Retinal pigment epithelial cell (primary cell): ENCODE measurements around the gene ZNF556.
A peak's percentile ranks its signal among the peaks of the same experiment; 100 is the strongest.
"Not testable (repeated sequence)": the region's sequence is repeated elsewhere in the genome, so short reads cannot be mapped to it uniquely, and the experiment has no call there.

Source experiments
- DNase-seq: peaks from one replicate; pipeline ENCODE4 v3.0.0-alpha.2; 2010; ENCODE audit warnings: low read depth
- H3K4me3 ChIP-seq: 2 replicates; pipeline ENCODE4 v1.5.1; 2011; ENCODE audit warnings: mild to moderate bottlenecking, low read length, control low read depth, moderate library complexity
- CTCF ChIP-seq: conservative IDR thresholded peaks from 2 replicates; pipeline ENCODE4 v1.5.1; 2011; ENCODE audit warnings: low read depth, low read length, control low read depth, inconsistent platforms

The ZNF556 gene

GRCh38 chr19:2872175-2872574 lies 5.0 kb downstream of the ZNF556 start:
- H3K4me3 ChIP-seq, DNase-seq: not testable (repeated sequence)
- peak; percentile 23 for TF ChIP-seq CTCF

DNA sequence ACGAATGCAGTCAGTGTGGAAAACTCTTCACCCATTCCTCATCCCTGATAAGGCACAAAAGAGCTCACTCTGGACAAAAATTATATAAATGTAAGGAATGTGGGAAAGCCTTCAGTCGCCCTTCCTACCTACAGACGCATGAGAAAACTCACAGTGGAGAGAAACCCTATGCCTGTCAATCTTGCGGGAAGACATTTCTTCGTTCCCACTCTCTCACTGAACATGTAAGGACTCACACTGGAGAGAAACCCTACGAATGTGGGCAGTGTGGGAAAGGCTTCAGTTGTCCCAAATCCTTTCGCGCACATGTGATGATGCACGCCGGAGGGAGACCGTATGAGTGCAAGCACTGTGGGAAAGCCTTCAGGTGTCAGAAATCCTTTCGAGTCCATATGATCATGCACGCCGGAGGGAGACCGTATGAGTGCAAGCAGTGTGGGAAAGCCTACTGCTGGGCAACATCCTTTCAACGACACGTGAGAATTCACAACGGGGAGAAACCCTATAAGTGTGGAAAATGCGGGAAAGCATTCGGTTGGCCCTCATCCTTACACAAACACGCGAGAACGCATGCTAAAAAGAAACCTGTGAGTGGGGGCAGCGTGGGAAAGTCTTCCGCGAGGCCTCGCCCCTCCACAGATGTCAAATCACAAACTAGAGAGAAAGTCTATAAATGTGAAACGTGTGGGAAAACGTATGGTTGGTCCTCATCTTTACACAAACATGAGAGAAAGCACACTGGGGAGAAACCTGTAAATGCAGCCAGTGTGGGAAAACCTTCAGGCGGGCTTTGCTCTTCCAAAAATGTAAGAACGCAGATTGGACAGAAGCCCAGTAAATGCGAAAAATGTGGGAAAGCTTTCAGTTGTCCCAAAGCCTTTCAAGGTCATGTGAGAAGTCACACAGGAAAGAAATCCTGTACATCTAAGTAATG lies 10.5 kb downstream of the ZNF556 start:
- DNase-seq = no peak
- no peak for TF ChIP-seq CTCF

GRCh38 chr19:2883686-2884439 lies 16.7 kb downstream of the ZNF556 start:
- H3K4me3 ChIP-seq = no peak overlapping the region
- TF ChIP-seq CTCF = no peak
- DNase-seq = no peak

More for the DNA sequence above, 10.5 kb downstream of the ZNF556 start:
- no peak overlapping the region for H3K4me3 ChIP-seq

- DNase-seq = no peak
- no peak overlapping the region for H3K4me3 ChIP-seq
- no peak for TF ChIP-seq CTCF
Measured at GRCh38 chr19:2885736-2886135, 18.6 kb downstream of the ZNF556 start.

DNA sequence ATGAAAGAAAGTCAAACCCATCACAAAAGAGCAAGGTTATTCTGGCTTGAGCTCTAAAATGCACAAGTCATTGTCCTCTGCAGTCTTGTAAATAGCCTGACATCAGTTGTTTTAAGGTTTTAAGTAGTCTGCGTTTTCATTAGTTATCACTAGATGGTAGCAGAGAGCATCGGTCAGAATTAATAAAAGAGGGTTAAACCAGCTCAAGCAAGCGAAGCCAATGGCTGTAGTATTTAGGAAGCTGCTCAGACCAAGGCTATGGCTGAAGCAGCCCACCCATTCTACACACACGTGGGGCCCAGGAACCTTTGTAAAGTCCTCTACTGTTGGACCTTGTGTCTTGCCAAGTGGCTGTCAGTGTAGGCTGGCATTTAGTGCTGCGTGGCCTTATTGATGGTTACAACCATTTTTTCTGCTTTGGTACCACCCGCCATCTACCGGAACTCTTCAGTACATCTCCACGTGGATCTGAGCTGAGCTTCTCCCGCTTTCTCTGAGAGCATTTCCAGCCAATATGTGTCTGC lies 20.3 kb downstream of the ZNF556 start:
- peak; percentile 17 for DNase-seq

DNA sequence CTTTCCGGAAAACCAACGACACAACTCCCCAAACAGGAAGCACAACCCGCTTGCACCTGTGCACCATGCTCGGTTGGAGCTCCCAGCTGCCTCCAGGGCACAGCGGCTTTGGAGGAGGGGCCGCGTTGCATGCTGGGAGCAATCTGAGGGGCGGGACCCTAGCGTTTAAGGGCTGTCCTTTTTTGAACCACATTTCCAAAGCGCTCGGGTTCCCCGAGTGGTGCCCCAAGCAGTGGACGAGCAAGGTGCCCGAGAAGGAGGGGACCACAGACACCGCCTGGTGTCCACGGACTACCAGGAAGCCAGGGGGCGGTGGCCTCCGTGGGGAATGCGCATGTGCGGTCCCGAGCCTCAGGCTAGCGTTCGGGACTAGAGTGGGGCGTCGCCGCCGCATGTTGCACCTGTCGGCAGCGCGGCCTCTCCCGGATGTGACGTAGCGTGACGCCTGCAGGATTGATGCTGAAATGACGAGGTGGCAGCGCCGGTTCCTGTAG lies 21.6 kb downstream of the ZNF556 start:
- no peak overlapping the region for H3K4me3 ChIP-seq
- DNase-seq = no peak
- TF ChIP-seq CTCF = no peak

More for the DNA sequence above, 20.3 kb downstream of the ZNF556 start:
- no peak overlapping the region for H3K4me3 ChIP-seq
- peak; percentile 68 for TF ChIP-seq CTCF

GRCh38 chr19:2890531-2890930 lies 23.4 kb downstream of the ZNF556 start:
- not testable (repeated sequence) for H3K4me3 ChIP-seq, DNase-seq
